Neural cell (in vitro differentiated cells): Measurements from ENCODE around the gene MYPOP. TPM values are rescaled to one million over a fixed set of nuclear protein-coding genes. Genes with fewer than 3 reads are reported as not detected.
A peak's percentile ranks its signal among the peaks of the same experiment; 100 is the strongest.

Experiments used
- H2AFZ ChIP-seq: fragments of 200-600, 300-800 bp; sonication (generic), shearing (Covaris generic); 2 replicates; pipeline ENCODE4 v1.6.0; 2014; ENCODE audit warnings: low read depth, mild to moderate bottlenecking, antibody characterized with exemption, low read length, moderate library complexity
- H3F3A ChIP-seq: fragments of 200-600 bp; shearing (Covaris generic); 2 replicates; pipeline ENCODE4 v1.6.1; 2016; ENCODE audit warnings: mild to moderate bottlenecking, moderate library complexity, mixed read lengths, antibody characterized with exemption, low read length; ENCODE audit not compliant: insufficient read depth, poor library complexity, severe bottlenecking
- H3K27ac ChIP-seq: fragments of 200-600, 300-800 bp; sonication (generic), shearing (Covaris generic); 2 replicates; pipeline ENCODE4 v1.5.1; 2014; ENCODE audit warnings: mild to moderate bottlenecking, low read length, moderate library complexity
- H3K27me3 ChIP-seq: fragments of 300-800, 200-600 bp; sonication (generic), shearing (Covaris generic); 2 replicates; pipeline ENCODE4 v1.6.0; 2014; ENCODE audit warnings: mild to moderate bottlenecking, low read depth, low read length, moderate library complexity; ENCODE audit not compliant: insufficient read depth
- H3K36me3 ChIP-seq: fragments of 300-800, 200-600 bp; sonication (generic), shearing (Covaris generic); 2 replicates; pipeline ENCODE4 v1.5.1; 2014; ENCODE audit warnings: mild to moderate bottlenecking, antibody characterized with exemption, low read length, moderate library complexity; ENCODE audit not compliant: insufficient read depth
- H3K4me2 ChIP-seq: fragments of 300-800, 200-600 bp; sonication (generic), shearing (Covaris generic); 2 replicates; pipeline ENCODE4 v1.6.0; 2014; ENCODE audit warnings: mild to moderate bottlenecking, low read length
- H3K4me3 ChIP-seq: fragments of 300-800, 200-600 bp; sonication (generic), shearing (Covaris generic); 2 replicates; pipeline ENCODE4 v1.5.1; 2014; ENCODE audit warnings: mild to moderate bottlenecking, low read length, moderate library complexity
- H3K79me2 ChIP-seq: fragments of 200-600 bp; shearing (Covaris generic); replicated peaks from 2 replicates; pipeline ENCODE4 v1.6.0; 2014; ENCODE audit warnings: mild to moderate bottlenecking, low read length, moderate library complexity; ENCODE audit not compliant: insufficient read depth
- H3K9ac ChIP-seq: fragments of 300-800, 200-600 bp; sonication (generic), shearing (Covaris generic); 2 replicates; pipeline ENCODE4 v1.6.1; 2016; ENCODE audit warnings: mild to moderate bottlenecking, low read length, mixed read lengths
- H3K9me2 ChIP-seq: fragments of 200-600 bp; shearing (Covaris generic); 2 replicates; pipeline ENCODE4 v1.6.1; 2016; ENCODE audit warnings: mild to moderate bottlenecking, low read length, mixed read lengths; ENCODE audit not compliant: insufficient read depth
- H3K9me3 ChIP-seq: fragments of 200-600, 300-800 bp; sonication (generic), shearing (Covaris generic); 2 replicates; pipeline ENCODE4 v1.6.1; 2016; ENCODE audit warnings: mild to moderate bottlenecking, mixed run types, low read length, moderate library complexity, mixed read lengths
- H4K20me1 ChIP-seq: fragments of 200-600 bp; shearing (Covaris generic); 2 replicates; pipeline ENCODE4 v1.6.1; 2016; ENCODE audit warnings: mild to moderate bottlenecking, mixed run types; ENCODE audit not compliant: insufficient read depth
- EP300 ChIP-seq: fragments of 450-650 bp; conservative IDR thresholded peaks from 2 replicates; pipeline ENCODE4 v1.6.1; 2014; ENCODE audit warnings: antibody characterized with exemption, mild to moderate bottlenecking, moderate library complexity; ENCODE audit not compliant: poor library complexity, severe bottlenecking
- EZH2 ChIP-seq: fragments of 200-600, 300-800 bp; shearing (Covaris generic), sonication (generic); IDR thresholded peaks from 2 replicates; pipeline ENCODE4 v1.6.1; 2014; ENCODE audit warnings: antibody characterized with exemption, low read length, borderline replicate concordance, mild to moderate bottlenecking; ENCODE audit not compliant: insufficient read depth, poor library complexity, severe bottlenecking
- MXI1 ChIP-seq: fragments of 450-650 bp; conservative IDR thresholded peaks from 2 replicates; pipeline ENCODE4 v1.6.1; 2014; ENCODE audit warnings: antibody characterized with exemption, mild to moderate bottlenecking; ENCODE audit not compliant: poor library complexity, severe bottlenecking
- POLR2AphosphoS5 ChIP-seq: IDR thresholded peaks from 2 replicates; pipeline ENCODE4 v1.6.1; 2012
- RAD21 ChIP-seq: fragments of 450-650 bp; conservative IDR thresholded peaks from 2 replicates; pipeline ENCODE4 v1.6.1; 2014; ENCODE audit warnings: antibody characterized with exemption, mild to moderate bottlenecking, moderate library complexity
- SMC3 ChIP-seq: fragments of 450-650 bp; conservative IDR thresholded peaks from 2 replicates; pipeline ENCODE4 v1.6.1; 2014; ENCODE audit warnings: antibody characterized with exemption, mild to moderate bottlenecking, moderate library complexity; ENCODE audit not compliant: poor library complexity
- TAF1 ChIP-seq: IDR thresholded peaks from 2 replicates; pipeline ENCODE4 v1.6.1; 2012; ENCODE audit warnings: low read depth
- polyA plus RNA-seq: library from polyadenylated mRNA; depleted of rRNA; stranded (reverse); fragments of >200 nt; gene quantifications from 2 replicates; pipeline ENCODE4 v1.2.3, GENCODE V29; 2014
- TF ChIP-seq, protein P1 (sequence below): fragments of 450-650 bp; IDR thresholded peaks from 2 replicates; pipeline ENCODE4 v1.5.1; 2014; ENCODE audit warnings: antibody characterized with exemption, mild to moderate bottlenecking, moderate library complexity; ENCODE audit not compliant: poor library complexity, severe bottlenecking
- TF ChIP-seq, protein P2 (sequence below): IDR thresholded peaks from 2 replicates; pipeline ENCODE4 v1.6.1; 2012; ENCODE audit warnings: borderline replicate concordance

The MYPOP gene
- polyA plus RNA-seq, 1 donor from 2014 or later = 0.90 TPM

DNA sequence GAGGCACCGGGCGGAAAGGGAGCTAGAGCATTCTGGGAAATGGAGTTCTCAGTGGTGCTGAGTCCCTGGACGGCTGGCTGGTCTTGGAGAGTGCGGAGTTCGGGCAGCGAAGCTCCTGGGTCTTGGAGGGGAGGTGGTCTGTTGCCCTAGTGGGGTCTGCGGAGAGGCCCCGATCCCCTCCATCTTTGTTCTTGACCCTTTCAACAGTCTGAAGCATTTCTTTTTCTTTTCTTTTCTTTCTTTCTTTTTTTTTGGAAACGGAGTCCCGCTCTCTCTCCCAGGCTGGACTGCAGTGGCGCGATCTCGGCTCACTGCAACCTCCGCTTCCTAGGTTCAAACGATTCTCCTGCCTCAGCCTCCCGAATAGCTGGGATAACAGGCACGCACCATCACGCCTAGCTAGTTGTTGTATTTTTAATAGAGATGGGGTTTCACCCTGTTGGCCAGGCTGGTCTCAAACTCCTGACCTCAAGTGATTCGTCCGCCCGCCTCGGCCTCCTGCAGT, 39.0 kb downstream of the MYPOP start:
- no peak overlapping the region for H3K27ac ChIP-seq
- no peaks in the 10 kb centered on the region for H3K36me3 ChIP-seq
- H3K9me2 ChIP-seq = no peaks in the 10 kb centered on the region
- peaks cover 7% of the 10 kb centered on the region for H3K79me2 ChIP-seq
- H4K20me1 ChIP-seq = no peaks in the 10 kb centered on the region
- H3K4me3 ChIP-seq = peak overlapping the region; percentile 77
- H2AFZ ChIP-seq = no peak overlapping the region
- H3F3A ChIP-seq = no peaks in the 10 kb centered on the region
- H3K4me2 ChIP-seq = no peak overlapping the region
- H3K27me3 ChIP-seq = peaks cover 35% of the 10 kb centered on the region
- no peaks in the 10 kb centered on the region for H3K9me3 ChIP-seq
- TF ChIP-seq EP300 (no peak), EZH2 (no peak), POLR2AphosphoS5 (no peak), RAD21 (no peak), SMC3 (no peak), TAF1 (no peak), MXI1 (no peak)
- TF ChIP-seq, protein P1, sequence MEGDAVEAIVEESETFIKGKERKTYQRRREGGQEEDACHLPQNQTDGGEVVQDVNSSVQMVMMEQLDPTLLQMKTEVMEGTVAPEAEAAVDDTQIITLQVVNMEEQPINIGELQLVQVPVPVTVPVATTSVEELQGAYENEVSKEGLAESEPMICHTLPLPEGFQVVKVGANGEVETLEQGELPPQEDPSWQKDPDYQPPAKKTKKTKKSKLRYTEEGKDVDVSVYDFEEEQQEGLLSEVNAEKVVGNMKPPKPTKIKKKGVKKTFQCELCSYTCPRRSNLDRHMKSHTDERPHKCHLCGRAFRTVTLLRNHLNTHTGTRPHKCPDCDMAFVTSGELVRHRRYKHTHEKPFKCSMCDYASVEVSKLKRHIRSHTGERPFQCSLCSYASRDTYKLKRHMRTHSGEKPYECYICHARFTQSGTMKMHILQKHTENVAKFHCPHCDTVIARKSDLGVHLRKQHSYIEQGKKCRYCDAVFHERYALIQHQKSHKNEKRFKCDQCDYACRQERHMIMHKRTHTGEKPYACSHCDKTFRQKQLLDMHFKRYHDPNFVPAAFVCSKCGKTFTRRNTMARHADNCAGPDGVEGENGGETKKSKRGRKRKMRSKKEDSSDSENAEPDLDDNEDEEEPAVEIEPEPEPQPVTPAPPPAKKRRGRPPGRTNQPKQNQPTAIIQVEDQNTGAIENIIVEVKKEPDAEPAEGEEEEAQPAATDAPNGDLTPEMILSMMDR = no peak
- TF ChIP-seq, protein P2, sequence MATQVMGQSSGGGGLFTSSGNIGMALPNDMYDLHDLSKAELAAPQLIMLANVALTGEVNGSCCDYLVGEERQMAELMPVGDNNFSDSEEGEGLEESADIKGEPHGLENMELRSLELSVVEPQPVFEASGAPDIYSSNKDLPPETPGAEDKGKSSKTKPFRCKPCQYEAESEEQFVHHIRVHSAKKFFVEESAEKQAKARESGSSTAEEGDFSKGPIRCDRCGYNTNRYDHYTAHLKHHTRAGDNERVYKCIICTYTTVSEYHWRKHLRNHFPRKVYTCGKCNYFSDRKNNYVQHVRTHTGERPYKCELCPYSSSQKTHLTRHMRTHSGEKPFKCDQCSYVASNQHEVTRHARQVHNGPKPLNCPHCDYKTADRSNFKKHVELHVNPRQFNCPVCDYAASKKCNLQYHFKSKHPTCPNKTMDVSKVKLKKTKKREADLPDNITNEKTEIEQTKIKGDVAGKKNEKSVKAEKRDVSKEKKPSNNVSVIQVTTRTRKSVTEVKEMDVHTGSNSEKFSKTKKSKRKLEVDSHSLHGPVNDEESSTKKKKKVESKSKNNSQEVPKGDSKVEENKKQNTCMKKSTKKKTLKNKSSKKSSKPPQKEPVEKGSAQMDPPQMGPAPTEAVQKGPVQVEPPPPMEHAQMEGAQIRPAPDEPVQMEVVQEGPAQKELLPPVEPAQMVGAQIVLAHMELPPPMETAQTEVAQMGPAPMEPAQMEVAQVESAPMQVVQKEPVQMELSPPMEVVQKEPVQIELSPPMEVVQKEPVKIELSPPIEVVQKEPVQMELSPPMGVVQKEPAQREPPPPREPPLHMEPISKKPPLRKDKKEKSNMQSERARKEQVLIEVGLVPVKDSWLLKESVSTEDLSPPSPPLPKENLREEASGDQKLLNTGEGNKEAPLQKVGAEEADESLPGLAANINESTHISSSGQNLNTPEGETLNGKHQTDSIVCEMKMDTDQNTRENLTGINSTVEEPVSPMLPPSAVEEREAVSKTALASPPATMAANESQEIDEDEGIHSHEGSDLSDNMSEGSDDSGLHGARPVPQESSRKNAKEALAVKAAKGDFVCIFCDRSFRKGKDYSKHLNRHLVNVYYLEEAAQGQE = no peak
- no peak overlapping the region for H3K9ac ChIP-seq

DNA sequence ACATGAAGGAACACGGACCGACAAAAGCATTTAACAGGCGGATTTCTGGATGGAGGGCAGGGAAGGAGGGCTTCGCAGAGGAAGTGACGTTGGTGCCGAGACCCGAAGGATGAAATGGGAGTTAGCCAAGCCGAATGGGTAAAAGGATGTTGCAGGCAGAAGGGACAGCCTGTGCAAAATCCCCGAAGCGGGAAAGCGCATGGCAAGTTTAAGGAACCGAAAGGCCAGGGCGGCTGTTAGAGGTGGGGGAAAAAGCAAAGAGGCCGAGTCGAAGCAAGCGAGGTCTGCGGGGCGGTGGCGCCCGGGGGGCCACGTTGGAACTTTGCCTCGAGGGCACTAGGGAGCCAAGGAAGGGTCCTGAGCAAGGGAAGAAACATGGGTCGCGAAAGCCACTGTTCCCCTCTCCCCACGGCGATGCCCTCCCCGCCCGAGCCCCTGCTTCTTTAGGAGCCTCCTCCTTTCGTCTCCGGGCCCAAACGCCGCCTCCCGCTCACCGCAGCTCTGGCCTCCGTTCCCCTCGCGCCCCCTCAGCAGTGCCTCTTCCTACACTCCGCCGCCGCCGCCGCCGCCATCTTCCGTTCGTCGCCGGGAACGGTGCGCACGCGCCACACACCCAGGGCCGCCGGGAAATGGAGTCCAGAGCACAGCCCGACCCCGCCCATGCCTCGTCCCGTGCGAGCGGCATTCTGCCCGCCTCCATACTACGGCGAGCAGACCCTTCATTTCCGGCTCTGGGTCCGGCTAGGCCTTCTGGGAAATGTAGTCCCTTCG, 39.7 kb downstream of the MYPOP start, which contains the start of gene SYMPK:
SYMPK (minus strand) TSS at position 584 of the 771 bp plus-strand sequence. CDS start 8,652 bp downstream, outside the sequence.
- H3K79me2 ChIP-seq = peaks cover 7% of the 10 kb centered on the region
- no peaks in the 10 kb centered on the region for H3K9me3 ChIP-seq
- H3K4me3 ChIP-seq = peak within 1 kb of the TSS; percentile 77
- no peaks in the 10 kb centered on the region for H3K9me2 ChIP-seq
- H3K9ac ChIP-seq = peak within 1 kb of the TSS; percentile 86
- H3K27me3 ChIP-seq = peaks cover 35% of the 10 kb centered on the region
- H3K4me2 ChIP-seq = peak within 1 kb of the TSS; percentile 41
- H3F3A ChIP-seq = no peaks in the 10 kb centered on the region
- no peaks in the 10 kb centered on the region for H4K20me1 ChIP-seq
- peak within 1 kb of the TSS; percentile 93 for H3K27ac ChIP-seq
- TF ChIP-seq RAD21 = no peak
- TF ChIP-seq EZH2 = no peak
- TF ChIP-seq TAF1 = peak; percentile 92
- TF ChIP-seq, protein P2 = peak; percentile 69
- TF ChIP-seq, protein P1 = peak; percentile 27
- TF ChIP-seq EP300 = no peak
- TF ChIP-seq SMC3 = no peak
- TF ChIP-seq POLR2AphosphoS5 = peak; percentile 97
- TF ChIP-seq MXI1 = peak; percentile 87
- no peaks in the 10 kb centered on the region for H3K36me3 ChIP-seq
- peak within 1 kb of the TSS; percentile 66 for H2AFZ ChIP-seq
